Lower leg skin (tissue), 4 donors: Measurements from ENCODE around the gene CDCP2. TPM values are rescaled to one million over a fixed set of nuclear protein-coding genes. Genes with fewer than 3 reads are reported as not detected.
"Not testable (repeated sequence)": the region's sequence is repeated elsewhere in the genome, so short reads cannot be mapped to it uniquely, and the experiment has no call there.

ENCODE experiments used
- DNase-seq, 2 donors: peaks; one replicate each; pipeline ENCODE4 v3.0.0-alpha.2; 2019; ENCODE audit warnings: low spot score in 2 of 2
- H3K4me3 ChIP-seq: fragments of 200-600 bp; sonication (generic); 2 replicates; pipeline ENCODE4 v1.5.1; 2017; ENCODE audit warnings: mild to moderate bottlenecking, low read depth; ENCODE audit not compliant: poor library complexity, severe bottlenecking
- CTCF ChIP-seq, 3 donors: fragments of 450-650 bp; IDR thresholded peaks; one replicate each; pipeline ENCODE4 v1.5.1; 2016; ENCODE audit warnings: antibody characterized with exemption in 3 of 3, mild to moderate bottlenecking in 3 of 3, moderate library complexity in 2 of 3
- POLR2A ChIP-seq, 2 donors: fragments of 450-650 bp; IDR thresholded peaks; one replicate each; pipeline ENCODE4 v1.6.1; 2016 to 2017; ENCODE audit warnings: antibody characterized with exemption in 2 of 2, mild to moderate bottlenecking in 1 of 2, moderate library complexity in 1 of 2
- WGBS, 2 donors: methylation state at CpG; one replicate each; pipeline ENCODE4 v1.1.5; 2018; 5-methylcytosine and 5-hydroxymethylcytosine counted together
- intact Hi-C: fragments of 100-400 bp; cut with DNase I; formaldehyde crosslinking; loops from one replicate; pipeline ENCODE4 v1.15.0; 2023; ENCODE audit warnings: low total_unique reads
- total RNA-seq, 4 donors: library from RNA; depleted of rRNA; stranded (reverse); fragments of >200 nt; gene quantifications; one replicate each; pipeline ENCODE4 v1.1.0, GENCODE V29; 2016

The CDCP2 gene
- total RNA-seq, 4 donors from 2014 or later = 0.23 to 0.47 (median 0.46) TPM; not detected in 1

- TF ChIP-seq POLR2A (IDR thresholded peaks at IDR 0.05) (no peak), CTCF (IDR thresholded peaks at IDR 0.05) (no peak)
- H3K4me3 ChIP-seq = no peak overlapping the region
- no peak for DNase-seq
- WGBS, 2 donors = 69 to 78% methylated on average over 2 of the region's 2 CpGs
- intact Hi-C loops = no loop called here
Observed at GRCh38 chr1:54100500-54100899, 52.3 kb downstream of the CDCP2 start.

- intact Hi-C loops = no loop called here
- no peak for DNase-seq
- WGBS, 2 donors = 82 to 86% methylated on average over 6 of the region's 6 CpGs
Observed at GRCh38 chr1:54099061-54099610, 53.7 kb downstream of the CDCP2 start.

GRCh38 chr1:54096877-54097240 is 55.9 kb downstream of the CDCP2 start:
- H3K4me3 ChIP-seq = no peak overlapping the region
- no peak for DNase-seq
- 81 to 86% methylated on average over 7 of the region's 7 CpGs for WGBS, 2 donors
- intact Hi-C loops = no loop called here
- TF ChIP-seq CTCF (IDR thresholded peaks at IDR 0.05) = no peak
- no peak for TF ChIP-seq POLR2A (IDR thresholded peaks at IDR 0.05)

More at GRCh38 chr1:54099061-54099610, 53.7 kb downstream of the CDCP2 start:
- TF ChIP-seq POLR2A (IDR thresholded peaks at IDR 0.05) (no peak), CTCF (IDR thresholded peaks at IDR 0.05) (no peak)
- no peak overlapping the region for H3K4me3 ChIP-seq

GRCh38 chr1:54096227-54096876 is 56.4 kb downstream of the CDCP2 start:
- DNase-seq = no peak
- 80% methylated on average over 25 of the region's 25 CpGs for WGBS, 2 donors
- intact Hi-C loops = no loop called here
- no peak overlapping the region for H3K4me3 ChIP-seq
- TF ChIP-seq POLR2A (IDR thresholded peaks at IDR 0.05) = no peak
- TF ChIP-seq CTCF (IDR thresholded peaks at IDR 0.05) = no peak

- DNase-seq = no peak
- intact Hi-C loops = no loop called here
- TF ChIP-seq CTCF (IDR thresholded peaks at IDR 0.05) (no peak), POLR2A (IDR thresholded peaks at IDR 0.05) (no peak)
- 66 to 67% methylated on average over 8 of the region's 8 CpGs for WGBS, 2 donors
- H3K4me3 ChIP-seq = no peak overlapping the region
Observed at GRCh38 chr1:54095546-54096226, 57.1 kb downstream of the CDCP2 start.

GRCh38 chr1:54094730-54095105 is 58.1 kb downstream of the CDCP2 start:
- intact Hi-C loops, H3K4me3 ChIP-seq, DNase-seq: not testable (repeated sequence)
- 42 to 61% methylated on average over 1 of the region's 1 CpG for WGBS, 2 donors
